ENCODE measurements around the gene APCDD1L. TPM values are rescaled to one million over a fixed set of nuclear protein-coding genes. Genes with fewer than 3 reads are reported as not detected.

The APCDD1L gene
- total RNA-seq, 3 donors from 2014 or later: 0.73 to 2.0 TPM; not detected in 1

GRCh38 chr20:58523971-58524315, 8.7 kb upstream of the APCDD1L start:
- no peaks in the 10 kb centered on the region for H3K36me3 ChIP-seq
- no peak for DNase-seq (ENCODE audit: low spot score in 2 of 2)
- H3K4me3 ChIP-seq: no peak overlapping the region
- H3K27me3 ChIP-seq: no peaks in the 10 kb centered on the region
- TF ChIP-seq POLR2A (IDR thresholded peaks at IDR 0.05) (no peak), POLR2AphosphoS5 (IDR thresholded peaks at IDR 0.05) (no peak), CTCF (IDR thresholded peaks at IDR 0.05) (no peak)
- H3K9me3 ChIP-seq: peaks cover 4 to 25% of the 10 kb centered on the region in 2 donors
- intact Hi-C loops (cut with DNase I; ENCODE audit: low total_unique reads): no loop called here
- no peaks in the 10 kb centered on the region for H3K4me1 ChIP-seq
- H3K27ac ChIP-seq: no peak overlapping the region

- Histone ChIP-seq H3K36me3 (no peaks in the 10 kb centered on the region), H3K27me3 (no peaks in the 10 kb centered on the region), H3K4me1 (no peaks in the 10 kb centered on the region), H3K4me3 (no peak overlapping the region), H3K27ac (no peak overlapping the region), H3K9me3 (peaks cover 4 to 25% of the 10 kb centered on the region in 2 donors)
- intact Hi-C loops (cut with DNase I; ENCODE audit: low total_unique reads): no loop called here
- TF ChIP-seq CTCF (IDR thresholded peaks at IDR 0.05) (no peak), POLR2AphosphoS5 (IDR thresholded peaks at IDR 0.05) (no peak), POLR2A (IDR thresholded peaks at IDR 0.05) (no peak)
- no peak for DNase-seq (ENCODE audit: low spot score in 2 of 2)
Observed at GRCh38 chr20:58523072-58523970, 8.1 kb upstream of the APCDD1L start.

- DNase-seq (ENCODE audit: low spot score in 2 of 2): no peak
- Histone ChIP-seq H3K27me3 (no peaks in the 10 kb centered on the region), H3K4me3 (no peak overlapping the region), H3K9me3 (peaks cover 4 to 25% of the 10 kb centered on the region in 2 donors), H3K27ac (no peak overlapping the region), H3K36me3 (no peaks in the 10 kb centered on the region), H3K4me1 (no peaks in the 10 kb centered on the region)
- intact Hi-C loops (cut with DNase I; ENCODE audit: low total_unique reads): no loop called here
- TF ChIP-seq POLR2A (IDR thresholded peaks at IDR 0.05) (no peak), CTCF (IDR thresholded peaks at IDR 0.05) (no peak), POLR2AphosphoS5 (IDR thresholded peaks at IDR 0.05) (no peak)
Observed at GRCh38 chr20:58522666-58523065, 7.5 kb upstream of the APCDD1L start.

- TF ChIP-seq POLR2AphosphoS5 (IDR thresholded peaks at IDR 0.05) (no peak), CTCF (IDR thresholded peaks at IDR 0.05) (no peak), POLR2A (IDR thresholded peaks at IDR 0.05) (no peak)
- Histone ChIP-seq H3K27me3 (no peaks in the 10 kb centered on the region), H3K4me1 (no peaks in the 10 kb centered on the region), H3K4me3 (no peak overlapping the region), H3K36me3 (no peaks in the 10 kb centered on the region), H3K9me3 (peaks cover 4 to 16% of the 10 kb centered on the region in 2 donors), H3K27ac (no peak overlapping the region)
- no peak for DNase-seq (ENCODE audit: low spot score in 2 of 2)
- intact Hi-C loops (cut with DNase I; ENCODE audit: low total_unique reads): no loop called here
Observed at GRCh38 chr20:58521763-58522162, 6.6 kb upstream of the APCDD1L start.

GRCh38 chr20:58519940-58520712, 4.9 kb upstream of the APCDD1L start:
- TF ChIP-seq POLR2A (IDR thresholded peaks at IDR 0.05) (no peak), CTCF (IDR thresholded peaks at IDR 0.05) (no peak), POLR2AphosphoS5 (IDR thresholded peaks at IDR 0.05) (no peak)
- Histone ChIP-seq H3K36me3 (no peaks in the 10 kb centered on the region), H3K27ac (no peak overlapping the region), H3K4me3 (no peak overlapping the region), H3K9me3 (peaks cover 0 to under 1% of the 10 kb centered on the region in 2 donors), H3K4me1 (no peaks in the 10 kb centered on the region), H3K27me3 (peaks cover 0 to 5% of the 10 kb centered on the region in 2 donors)
- DNase-seq (ENCODE audit: low spot score in 2 of 2): no peak
- intact Hi-C loops (cut with DNase I; ENCODE audit: low total_unique reads): no loop called here

Measured in breast epithelium (tissue), 4 donors.